PC-9 (cell line): ENCODE results near the gene UBR4. TPM values are rescaled to one million over a fixed set of nuclear protein-coding genes. Genes with fewer than 3 reads are reported as not detected.
A peak's percentile ranks its signal among the peaks of the same experiment; 100 is the strongest.

Experiments
- BruUV-seq: library from RNA; stranded (reverse); fragments of 400-500 nt; replicated peaks from 2 replicates; lab custom pipeline; 2021; lab: Mats Ljungman, UMichigan
- CTCF ChIA-PET: fragments of 300-600 bp; sonication (Branson Sonifier 250); formaldehyde crosslinking; loops from one replicate; lab custom pipeline; 2022; ENCODE audit warnings: antibody characterized with exemption; lab: Charles Lee
- POLR2A ChIA-PET: fragments of 300-600 bp; sonication (Branson Sonifier 250); formaldehyde crosslinking; loops from one replicate; lab custom pipeline; 2022; ENCODE audit warnings: antibody characterized with exemption; ENCODE audit not compliant: unreplicated experiment; lab: Charles Lee
- DNase-seq, 2 experiments: peaks; one replicate each; pipeline versions ENCODE4 v3.0.0 to v3.0.0-alpha.2; 2015 to 2022; ENCODE audit warnings: mixed read lengths in 1 of 2
- H2AFZ ChIP-seq: fragments of 200-600 bp; sonication (generic); 2 replicates; pipeline ENCODE4 v1.8.1; 2017; ENCODE audit warnings: antibody characterized with exemption
- H3F3A ChIP-seq: fragments of 200-600 bp; sonication (generic); 2 replicates; pipeline ENCODE4 v1.8.1; 2017; ENCODE audit warnings: antibody characterized with exemption, mild to moderate bottlenecking, low read depth; ENCODE audit not compliant: insufficient read depth
- H3K27ac ChIP-seq: fragments of 200-600 bp; sonication (generic); 2 replicates; pipeline ENCODE4 v1.6.1; 2016; ENCODE audit warnings: mixed run types
- H3K27me3 ChIP-seq: fragments of 200-600 bp; sonication (generic); 2 replicates; pipeline ENCODE4 v1.6.1; 2016; ENCODE audit warnings: low read depth, mixed run types; ENCODE audit not compliant: insufficient read depth
- H3K36me3 ChIP-seq: fragments of 200-600 bp; sonication (generic); 2 replicates; pipeline ENCODE4 v1.6.1; 2016; ENCODE audit warnings: low read depth, mixed run types
- H3K4me1 ChIP-seq: fragments of 200-600 bp; sonication (generic); replicated peaks from 2 replicates; pipeline ENCODE4 v1.6.1; 2016; ENCODE audit warnings: mixed run types; ENCODE audit not compliant: insufficient read depth
- H3K4me2 ChIP-seq: fragments of 200-600 bp; sonication (generic); 2 replicates; pipeline ENCODE4 v1.6.1; 2017; ENCODE audit warnings: mixed run types
- H3K4me3 ChIP-seq: fragments of 200-600 bp; sonication (generic); 2 replicates; pipeline ENCODE4 v1.6.1; 2016; ENCODE audit warnings: mixed run types
- H3K79me2 ChIP-seq: fragments of 200-600 bp; sonication (generic); 2 replicates; pipeline ENCODE4 v1.6.1; 2017; ENCODE audit warnings: low read depth, mixed run types
- H3K9me2 ChIP-seq: fragments of 200-600 bp; sonication (generic); 2 replicates; pipeline ENCODE4 v1.8.1; 2017; ENCODE audit warnings: mild to moderate bottlenecking; ENCODE audit not compliant: insufficient read depth
- H3K9me3 ChIP-seq: fragments of 200-600 bp; sonication (generic); 2 replicates; pipeline ENCODE4 v1.8.1; 2016; ENCODE audit warnings: low read depth; ENCODE audit not compliant: insufficient read depth
- H4K20me1 ChIP-seq: fragments of 200-600 bp; sonication (generic); 2 replicates; pipeline ENCODE4 v1.8.1; 2017; ENCODE audit not compliant: insufficient read depth
- EZH2 ChIP-seq: fragments of 200-600 bp; sonication (generic); IDR thresholded peaks from 2 replicates; pipeline ENCODE4 v1.8.0; 2017; ENCODE audit warnings: antibody characterized with exemption, low read depth
- intact Hi-C: fragments of 100-400 bp; cut with micrococcal nuclease; formaldehyde crosslinking; loops from one replicate; pipeline ENCODE4 v1.10.0; 2022; ENCODE audit not compliant: unreplicated experiment
- total RNA-seq: library from RNA; stranded (reverse); gene quantifications from 2 replicates; pipeline ENCODE4 v1.2.3, GENCODE V29; 2021
- TF ChIP-seq, protein P1 (sequence below): fragments of 200-600 bp; sonication (generic); conservative IDR thresholded peaks from 2 replicates; pipeline ENCODE4 v1.6.1; 2017; ENCODE audit warnings: mixed run types, antibody characterized with exemption, mild to moderate bottlenecking, moderate library complexity

UBR4 gene
- total RNA-seq, 1 experiment from 2014 or later, result 117 TPM

GRCh38 chr1:19124273-19124672 is 85.8 kb downstream of the UBR4 start:
- POLR2A ChIA-PET, result no interaction called here
- no TSS peak for BruUV-seq

DNA sequence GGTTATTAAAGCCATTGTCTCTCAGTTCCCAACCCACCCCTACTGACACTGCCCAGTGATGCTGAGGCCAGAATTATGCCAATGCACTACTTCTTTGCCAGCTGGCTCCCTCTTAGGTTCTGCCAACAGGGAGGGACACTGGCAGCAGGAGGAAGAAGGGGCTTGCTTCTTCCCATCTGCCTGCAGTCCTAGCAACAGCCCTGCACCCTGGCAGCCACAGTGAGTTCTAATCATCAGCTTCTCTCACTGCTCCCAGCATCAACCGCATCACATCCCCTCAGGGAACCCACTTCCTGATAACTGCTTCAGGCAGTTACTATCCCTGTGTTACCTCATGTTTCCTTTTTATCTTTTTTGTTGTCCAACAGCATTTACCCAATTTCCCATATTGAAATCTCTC is 86.2 kb downstream of the UBR4 start:
- no peaks in the 10 kb centered on the region for H4K20me1 ChIP-seq
- no peak for DNase-seq
- peak overlapping the region; percentile 59 for H3K27ac ChIP-seq
- no peaks in the 10 kb centered on the region for H3K9me2 ChIP-seq
- H3K9me3 ChIP-seq, result no peaks in the 10 kb centered on the region
- POLR2A ChIA-PET, result interaction anchor here (0.6 kb wide), 1 partner anchor 1922 kb away, joined by 3 read pairs; no protein-coding TSS in a partner anchor
- intact Hi-C loops, result no loop called here
- CTCF ChIA-PET, result no interaction called here
- peaks cover 32% of the 10 kb centered on the region for H3K36me3 ChIP-seq
- H3K79me2 ChIP-seq, result no peaks in the 10 kb centered on the region
- no peaks in the 10 kb centered on the region for H3K27me3 ChIP-seq
- H3K4me2 ChIP-seq, result no peak overlapping the region
- peaks cover 35% of the 10 kb centered on the region for H3K4me1 ChIP-seq
- no peaks in the 10 kb centered on the region for H3F3A ChIP-seq
- no TSS peak for BruUV-seq
- H2AFZ ChIP-seq, result no peak overlapping the region
- no peak overlapping the region for H3K4me3 ChIP-seq
- TF ChIP-seq, protein P1, sequence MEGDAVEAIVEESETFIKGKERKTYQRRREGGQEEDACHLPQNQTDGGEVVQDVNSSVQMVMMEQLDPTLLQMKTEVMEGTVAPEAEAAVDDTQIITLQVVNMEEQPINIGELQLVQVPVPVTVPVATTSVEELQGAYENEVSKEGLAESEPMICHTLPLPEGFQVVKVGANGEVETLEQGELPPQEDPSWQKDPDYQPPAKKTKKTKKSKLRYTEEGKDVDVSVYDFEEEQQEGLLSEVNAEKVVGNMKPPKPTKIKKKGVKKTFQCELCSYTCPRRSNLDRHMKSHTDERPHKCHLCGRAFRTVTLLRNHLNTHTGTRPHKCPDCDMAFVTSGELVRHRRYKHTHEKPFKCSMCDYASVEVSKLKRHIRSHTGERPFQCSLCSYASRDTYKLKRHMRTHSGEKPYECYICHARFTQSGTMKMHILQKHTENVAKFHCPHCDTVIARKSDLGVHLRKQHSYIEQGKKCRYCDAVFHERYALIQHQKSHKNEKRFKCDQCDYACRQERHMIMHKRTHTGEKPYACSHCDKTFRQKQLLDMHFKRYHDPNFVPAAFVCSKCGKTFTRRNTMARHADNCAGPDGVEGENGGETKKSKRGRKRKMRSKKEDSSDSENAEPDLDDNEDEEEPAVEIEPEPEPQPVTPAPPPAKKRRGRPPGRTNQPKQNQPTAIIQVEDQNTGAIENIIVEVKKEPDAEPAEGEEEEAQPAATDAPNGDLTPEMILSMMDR, result no peak
- no peak for TF ChIP-seq EZH2

More at GRCh38 chr1:19124273-19124672, 85.8 kb downstream of the UBR4 start:
- Histone ChIP-seq H4K20me1 (no peaks in the 10 kb centered on the region), H2AFZ (no peak overlapping the region), H3K79me2 (no peaks in the 10 kb centered on the region), H3K27me3 (no peaks in the 10 kb centered on the region), H3F3A (no peaks in the 10 kb centered on the region), H3K4me3 (no peak overlapping the region), H3K4me1 (peaks cover 35% of the 10 kb centered on the region), H3K4me2 (no peak overlapping the region), H3K9me3 (no peaks in the 10 kb centered on the region), H3K9me2 (no peaks in the 10 kb centered on the region), H3K36me3 (peaks cover 28% of the 10 kb centered on the region), H3K27ac (no peak overlapping the region)
- TF ChIP-seq EZH2, result no peak
- TF ChIP-seq, protein P1, result no peak
- DNase-seq, result no peak
- CTCF ChIA-PET, result no interaction called here
- intact Hi-C loops, result no loop called here

DNA sequence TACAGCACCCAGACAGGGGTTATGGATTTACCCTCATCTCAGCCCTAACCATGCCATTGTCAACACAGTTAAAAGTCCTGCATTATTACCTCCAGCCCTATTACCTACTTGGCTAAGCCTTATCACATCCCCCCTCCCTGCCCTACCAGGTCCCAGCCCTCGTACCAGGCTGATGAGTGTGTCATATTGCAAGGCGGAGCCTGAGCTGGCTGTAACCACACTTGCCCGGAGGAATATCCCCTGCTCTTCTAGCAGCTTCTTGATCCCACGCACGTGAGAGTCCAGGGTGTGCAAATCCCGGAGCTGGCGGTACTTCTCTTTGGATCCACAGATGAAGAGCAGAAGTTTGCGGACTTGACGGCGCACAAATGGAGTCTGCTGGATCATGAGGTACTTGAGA is 87.4 kb downstream of the UBR4 start:
- H3K4me3 ChIP-seq, result no peak overlapping the region
- H3F3A ChIP-seq, result no peaks in the 10 kb centered on the region
- H3K27me3 ChIP-seq, result no peaks in the 10 kb centered on the region
- no TSS peak for BruUV-seq
- H2AFZ ChIP-seq, result no peak overlapping the region
- POLR2A ChIA-PET, result no interaction called here
- peaks cover 35% of the 10 kb centered on the region for H3K4me1 ChIP-seq
- DNase-seq, result peak; percentile 56 to 71
- H3K4me2 ChIP-seq, result peak overlapping the region; percentile 56
- CTCF ChIA-PET, result no interaction called here
- intact Hi-C loops, result no loop called here
- H3K9me2 ChIP-seq, result no peaks in the 10 kb centered on the region
- no peaks in the 10 kb centered on the region for H4K20me1 ChIP-seq
- no peaks in the 10 kb centered on the region for H3K79me2 ChIP-seq
- H3K27ac ChIP-seq, result peak overlapping the region; percentile 59
- H3K36me3 ChIP-seq, result peaks cover 36% of the 10 kb centered on the region
- TF ChIP-seq EZH2, result no peak
- TF ChIP-seq, protein P1, result no peak
- H3K9me3 ChIP-seq, result no peaks in the 10 kb centered on the region
